Measurements from ENCODE around the gene PSMA2. TPM values are rescaled to one million over a fixed set of nuclear protein-coding genes. Genes with fewer than 3 reads are reported as not detected.

PSMA2 gene
- total and polyA plus RNA-seq, 2 donors (not counting 3 experiments of a cell fraction or from before 2014, with no cell fraction given), result 107 to 118 TPM

DNA sequence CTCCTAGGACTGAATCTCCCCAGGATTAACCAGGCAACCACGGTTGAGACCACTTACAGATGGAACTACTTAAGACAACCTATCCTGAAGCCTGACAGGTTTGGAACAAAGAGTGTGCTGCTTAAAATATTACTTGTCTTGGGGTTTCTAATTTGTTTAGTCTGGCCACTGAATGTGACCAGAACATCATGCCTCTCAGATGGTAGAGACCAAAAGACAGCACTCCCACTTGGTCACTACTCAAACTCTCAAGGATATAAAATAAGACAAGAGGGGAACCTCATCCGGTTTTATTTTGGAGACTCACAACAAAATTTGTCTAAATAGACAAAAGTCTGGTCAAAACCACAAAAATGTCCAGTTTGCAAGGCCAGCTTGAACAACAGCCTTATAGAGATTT is 15.5 kb upstream of the PSMA2 start:
- no peaks in the 10 kb centered on the region for H3K36me3 ChIP-seq (ENCODE audit: control insufficient read depth in 2 of 2, extremely low read depth in 1 of 2, insufficient read depth in 2 of 2, low read length in 2 of 2)
- BruUV-seq (replicated peaks), result no TSS peak
- FAIRE-seq (no peak), DNase-seq (ENCODE audit: low read depth, low spot score) (no peak)
- ChIA-PET POLR2A (no interaction called here), CTCF (no interaction called here)
- H3K9me3 ChIP-seq (replicated peaks; ENCODE audit: control insufficient read depth, insufficient read depth, low read length), result no peaks in the 10 kb centered on the region
- H3K9ac ChIP-seq (replicated peaks; ENCODE audit: extremely low read depth, insufficient read depth, low read length), result no peak overlapping the region
- no peaks in the 10 kb centered on the region for H3K79me2 ChIP-seq (ENCODE audit: control insufficient read depth, insufficient read depth, low read length)
- no peak overlapping the region for H3K27ac ChIP-seq (ENCODE audit: insufficient read depth, low read depth, low read length)
- dilution Hi-C loops (cut with MboI; ENCODE audit: extremely low pct_ligation_motif_present, low sequenced_read_pairs) (no loop called here), intact Hi-C loops (cut with micrococcal nuclease) (loop anchor here (10.0 kb wide), 1 partner anchor 887 kb away; no protein-coding TSS in a partner anchor)
- H3K27me3 ChIP-seq (ENCODE audit: control insufficient read depth in 2 of 2, insufficient read depth in 2 of 2, low read length in 2 of 2), result no peaks in the 10 kb centered on the region
- H4K20me1 ChIP-seq (replicated peaks; ENCODE audit: control insufficient read depth, extremely low read depth, insufficient read depth, low read length), result no peaks in the 10 kb centered on the region
- H3K4me1 ChIP-seq (ENCODE audit: control insufficient read depth, extremely low read depth, insufficient read depth, low read length), result no peaks in the 10 kb centered on the region
- no peak overlapping the region for H3K4me3 ChIP-seq (replicated peaks in 1 of 3; ENCODE audit: insufficient read depth in 1 of 3, low read depth in 1 of 3, low read length in 3 of 3)
- H3K9me1 ChIP-seq (replicated peaks; ENCODE audit: control insufficient read depth, extremely low read depth, insufficient read depth, low read length), result no peaks in the 10 kb centered on the region
- TF ChIP-seq POLR2A (IDR thresholded peaks at IDR 0.05; ENCODE audit: low read depth, low read length) (no peak), GATA2 (IDR thresholded peaks at IDR 0.05; ENCODE audit: insufficient read depth, insufficient read length, low read depth, low read length) (no peak)
- H2AFZ ChIP-seq (ENCODE audit: low read depth, low read length), result no peak overlapping the region
- H3K4me2 ChIP-seq (ENCODE audit: insufficient read depth, low read length), result no peak overlapping the region

GRCh38 chr7:42946627-42946950 is 14.6 kb upstream of the PSMA2 start:
- Histone ChIP-seq H3K4me2 (ENCODE audit: insufficient read depth, low read length) (no peak overlapping the region), H3K27me3 (ENCODE audit: control insufficient read depth in 2 of 2, insufficient read depth in 2 of 2, low read length in 2 of 2) (no peaks in the 10 kb centered on the region), H2AFZ (ENCODE audit: low read depth, low read length) (no peak overlapping the region), H3K36me3 (ENCODE audit: control insufficient read depth in 2 of 2, extremely low read depth in 1 of 2, insufficient read depth in 2 of 2, low read length in 2 of 2) (no peaks in the 10 kb centered on the region), H3K27ac (ENCODE audit: insufficient read depth, low read depth, low read length) (no peak overlapping the region), H3K9me1 (replicated peaks; ENCODE audit: control insufficient read depth, extremely low read depth, insufficient read depth, low read length) (no peaks in the 10 kb centered on the region), H3K4me1 (ENCODE audit: control insufficient read depth, extremely low read depth, insufficient read depth, low read length) (no peaks in the 10 kb centered on the region), H3K4me3 (replicated peaks in 1 of 3; ENCODE audit: insufficient read depth in 1 of 3, low read depth in 1 of 3, low read length in 3 of 3) (no peak overlapping the region), H3K9ac (replicated peaks; ENCODE audit: extremely low read depth, insufficient read depth, low read length) (no peak overlapping the region), H4K20me1 (replicated peaks; ENCODE audit: control insufficient read depth, extremely low read depth, insufficient read depth, low read length) (no peaks in the 10 kb centered on the region), H3K9me3 (replicated peaks; ENCODE audit: control insufficient read depth, insufficient read depth, low read length) (no peaks in the 10 kb centered on the region), H3K79me2 (ENCODE audit: control insufficient read depth, insufficient read depth, low read length) (no peaks in the 10 kb centered on the region)
- dilution Hi-C loops (cut with MboI; ENCODE audit: extremely low pct_ligation_motif_present, low sequenced_read_pairs), result no loop called here
- ChIA-PET CTCF (interaction anchor here (1.0 kb wide), 1 partner anchor 315 kb away, joined by 3 read pairs; no protein-coding TSS in a partner anchor), POLR2A (no interaction called here)
- DNase-seq (ENCODE audit: low read depth, low spot score) (no peak), FAIRE-seq (no peak)
- BruUV-seq (replicated peaks), result no TSS peak
- TF ChIP-seq POLR2A (IDR thresholded peaks at IDR 0.05; ENCODE audit: low read depth, low read length), result no peak
- TF ChIP-seq JUN (IDR thresholded peaks at IDR 0.05; ENCODE audit: borderline replicate concordance, insufficient read depth, insufficient read length, low read depth), result no peak
- no peak for TF ChIP-seq MAX (IDR thresholded peaks at IDR 0.05; ENCODE audit: insufficient read depth, insufficient read length)
- TF ChIP-seq, protein P1, sequence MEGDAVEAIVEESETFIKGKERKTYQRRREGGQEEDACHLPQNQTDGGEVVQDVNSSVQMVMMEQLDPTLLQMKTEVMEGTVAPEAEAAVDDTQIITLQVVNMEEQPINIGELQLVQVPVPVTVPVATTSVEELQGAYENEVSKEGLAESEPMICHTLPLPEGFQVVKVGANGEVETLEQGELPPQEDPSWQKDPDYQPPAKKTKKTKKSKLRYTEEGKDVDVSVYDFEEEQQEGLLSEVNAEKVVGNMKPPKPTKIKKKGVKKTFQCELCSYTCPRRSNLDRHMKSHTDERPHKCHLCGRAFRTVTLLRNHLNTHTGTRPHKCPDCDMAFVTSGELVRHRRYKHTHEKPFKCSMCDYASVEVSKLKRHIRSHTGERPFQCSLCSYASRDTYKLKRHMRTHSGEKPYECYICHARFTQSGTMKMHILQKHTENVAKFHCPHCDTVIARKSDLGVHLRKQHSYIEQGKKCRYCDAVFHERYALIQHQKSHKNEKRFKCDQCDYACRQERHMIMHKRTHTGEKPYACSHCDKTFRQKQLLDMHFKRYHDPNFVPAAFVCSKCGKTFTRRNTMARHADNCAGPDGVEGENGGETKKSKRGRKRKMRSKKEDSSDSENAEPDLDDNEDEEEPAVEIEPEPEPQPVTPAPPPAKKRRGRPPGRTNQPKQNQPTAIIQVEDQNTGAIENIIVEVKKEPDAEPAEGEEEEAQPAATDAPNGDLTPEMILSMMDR (IDR thresholded peaks at IDR 0.05; ENCODE audit: extremely low read depth in 1 of 2, insufficient read depth in 1 of 2, low read depth in 1 of 2, low read length in 2 of 2), result no peak
- no peak for TF ChIP-seq GATA2 (IDR thresholded peaks at IDR 0.05; ENCODE audit: insufficient read depth, insufficient read length, low read depth, low read length)
- TF ChIP-seq EZH2 (IDR thresholded peaks at IDR 0.05; ENCODE audit: borderline replicate concordance, low read depth, low read length, severe bottlenecking), result no peak
- intact Hi-C loops (cut with micrococcal nuclease), result loop anchor here (10.0 kb wide), 1 partner anchor 888 kb away; no protein-coding TSS in a partner anchor
